Spleen (tissue), 7 donors: ENCODE data around the gene ALPK3.
A peak's percentile ranks its signal among the peaks of the same experiment; 100 is the strongest.

Experiments used
- CTCF ChIP-seq, 11 experiments: fragments of 200-600 bp in 7 of 11; fragments of 450-650 bp in 4 of 11; sonication (generic) in 4 of 11; IDR thresholded peaks in 8 of 11; conservative IDR thresholded peaks in 3 of 11; 1 replicate in 7 of 11; 2 replicates in 4 of 11; pipeline versions ENCODE4 v1.4.0 to v1.8.0; 2016 to 2021; ENCODE audit warnings: antibody characterized with exemption in 11 of 11, inconsistent platforms in 4 of 11, mild to moderate bottlenecking in 1 of 11
- POLR2A ChIP-seq, 3 donors: fragments of 450-650 bp; IDR thresholded peaks; one replicate each; pipeline ENCODE4 v1.5.1; 2017; ENCODE audit warnings: antibody characterized with exemption in 3 of 3, mild to moderate bottlenecking in 1 of 3
- POLR2AphosphoS5 ChIP-seq, 3 donors: sonication (generic); formaldehyde crosslinking; IDR thresholded peaks; one replicate each; pipeline ENCODE4 v1.5.1; 2017; ENCODE audit warnings: antibody characterized with exemption in 3 of 3
- donor health status: DM: no; HTN: no; CAD: no; lungs with moderate emphysema.
- donor health status: DM: no; HTN: no; CAD: no.
- donor health status: DM: no; HTN: no; CAD: no.

DNA sequence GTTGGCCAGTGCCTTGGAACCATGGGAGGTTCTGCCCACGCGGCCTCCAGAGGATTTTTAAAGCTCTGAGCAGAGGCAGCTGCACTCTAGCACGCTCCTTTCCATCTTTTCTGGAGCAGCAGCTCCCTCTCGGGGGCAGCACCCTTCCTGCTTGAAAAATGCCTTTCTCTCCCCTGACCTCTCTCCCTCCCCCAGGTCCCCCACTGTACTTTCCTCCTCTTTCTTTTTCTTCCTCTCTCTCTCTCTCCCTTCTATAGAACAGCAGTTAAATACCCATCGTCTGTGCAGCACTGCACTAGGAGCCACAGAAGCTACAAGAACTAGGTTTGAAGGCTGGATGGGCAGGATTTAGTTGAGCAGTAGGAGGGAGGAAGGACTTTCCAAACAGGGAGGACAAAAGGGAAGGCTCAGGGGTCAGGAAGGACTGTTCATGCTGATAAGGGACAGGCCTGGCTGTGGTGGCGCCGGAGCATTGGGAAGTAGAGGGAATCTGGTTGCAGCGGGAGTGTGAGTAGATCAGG, 4.4 kb downstream of the ALPK3 start:
- TF ChIP-seq CTCF (IDR thresholded peaks at IDR 0.05 in 8 of 11, conservative IDR thresholded peaks at IDR 0.05 in 3 of 11) (peak in 3 of 11 experiments; percentile 4 to 17 (median 13)), POLR2A (IDR thresholded peaks at IDR 0.05) (no peak), POLR2AphosphoS5 (IDR thresholded peaks at IDR 0.05) (peak in 1 of 3 donors; percentile 33)
